ENCODE measurements around the gene ASGR2.

DNA sequence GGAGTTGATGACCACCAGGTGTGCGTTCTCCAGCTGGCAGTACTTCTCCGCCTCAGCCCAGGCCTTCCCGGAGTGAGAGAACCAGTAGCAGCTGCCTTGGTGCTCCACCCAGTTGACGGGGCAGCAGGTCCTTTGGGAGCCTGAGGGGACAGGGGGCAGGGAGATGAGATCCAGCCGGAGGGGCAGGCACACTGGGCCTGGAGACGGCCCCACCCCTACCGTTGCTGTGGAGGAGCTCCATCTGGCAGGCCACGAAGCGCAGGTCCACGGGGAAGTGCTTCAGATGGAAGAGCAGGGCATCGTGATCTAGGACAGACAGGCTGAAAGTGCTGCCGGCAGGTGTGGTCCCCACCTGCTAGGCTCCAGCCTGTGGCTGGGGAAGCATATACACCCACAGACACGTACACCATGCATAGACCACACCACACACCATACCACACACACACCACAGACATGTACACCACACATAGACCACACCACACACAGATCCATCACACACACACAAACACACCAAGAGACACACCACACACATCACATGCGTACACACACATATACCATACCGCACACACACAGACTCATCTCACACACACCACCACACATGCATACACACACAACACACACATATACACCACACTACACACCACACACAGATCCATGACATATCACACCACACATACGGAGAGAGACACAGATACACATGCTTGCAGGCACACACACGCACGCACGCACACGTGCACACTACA is 7.4 kb downstream of the ASGR2 start:
- TF ChIP-seq NR1H2 (CRISPR knock-in tag; IDR thresholded peaks at IDR 0.05) (no peak), ESRRA (CRISPR knock-in tag; IDR thresholded peaks at IDR 0.05; ENCODE audit: borderline replicate concordance) (no peak), CBFB (CRISPR knock-in tag; IDR thresholded peaks at IDR 0.05; ENCODE audit: low read depth) (no peak), CREB1 (CRISPR knock-in tag; IDR thresholded peaks at IDR 0.05) (no peak), IRF2 (CRISPR knock-in tag; IDR thresholded peaks at IDR 0.05; ENCODE audit: borderline replicate concordance, low read depth) (no peak)
- TF ChIP-seq, protein P1, sequence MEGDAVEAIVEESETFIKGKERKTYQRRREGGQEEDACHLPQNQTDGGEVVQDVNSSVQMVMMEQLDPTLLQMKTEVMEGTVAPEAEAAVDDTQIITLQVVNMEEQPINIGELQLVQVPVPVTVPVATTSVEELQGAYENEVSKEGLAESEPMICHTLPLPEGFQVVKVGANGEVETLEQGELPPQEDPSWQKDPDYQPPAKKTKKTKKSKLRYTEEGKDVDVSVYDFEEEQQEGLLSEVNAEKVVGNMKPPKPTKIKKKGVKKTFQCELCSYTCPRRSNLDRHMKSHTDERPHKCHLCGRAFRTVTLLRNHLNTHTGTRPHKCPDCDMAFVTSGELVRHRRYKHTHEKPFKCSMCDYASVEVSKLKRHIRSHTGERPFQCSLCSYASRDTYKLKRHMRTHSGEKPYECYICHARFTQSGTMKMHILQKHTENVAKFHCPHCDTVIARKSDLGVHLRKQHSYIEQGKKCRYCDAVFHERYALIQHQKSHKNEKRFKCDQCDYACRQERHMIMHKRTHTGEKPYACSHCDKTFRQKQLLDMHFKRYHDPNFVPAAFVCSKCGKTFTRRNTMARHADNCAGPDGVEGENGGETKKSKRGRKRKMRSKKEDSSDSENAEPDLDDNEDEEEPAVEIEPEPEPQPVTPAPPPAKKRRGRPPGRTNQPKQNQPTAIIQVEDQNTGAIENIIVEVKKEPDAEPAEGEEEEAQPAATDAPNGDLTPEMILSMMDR (IDR thresholded peaks at IDR 0.05), result no peak
- TF ChIP-seq, protein P2, sequence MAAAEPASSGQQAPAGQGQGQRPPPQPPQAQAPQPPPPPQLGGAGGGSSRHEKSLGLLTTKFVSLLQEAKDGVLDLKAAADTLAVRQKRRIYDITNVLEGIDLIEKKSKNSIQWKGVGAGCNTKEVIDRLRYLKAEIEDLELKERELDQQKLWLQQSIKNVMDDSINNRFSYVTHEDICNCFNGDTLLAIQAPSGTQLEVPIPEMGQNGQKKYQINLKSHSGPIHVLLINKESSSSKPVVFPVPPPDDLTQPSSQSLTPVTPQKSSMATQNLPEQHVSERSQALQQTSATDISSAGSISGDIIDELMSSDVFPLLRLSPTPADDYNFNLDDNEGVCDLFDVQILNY (CRISPR knock-in tag; IDR thresholded peaks at IDR 0.05), result no peak
- TF ChIP-seq, protein P3, sequence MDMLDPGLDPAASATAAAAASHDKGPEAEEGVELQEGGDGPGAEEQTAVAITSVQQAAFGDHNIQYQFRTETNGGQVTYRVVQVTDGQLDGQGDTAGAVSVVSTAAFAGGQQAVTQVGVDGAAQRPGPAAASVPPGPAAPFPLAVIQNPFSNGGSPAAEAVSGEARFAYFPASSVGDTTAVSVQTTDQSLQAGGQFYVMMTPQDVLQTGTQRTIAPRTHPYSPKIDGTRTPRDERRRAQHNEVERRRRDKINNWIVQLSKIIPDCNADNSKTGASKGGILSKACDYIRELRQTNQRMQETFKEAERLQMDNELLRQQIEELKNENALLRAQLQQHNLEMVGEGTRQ (CRISPR knock-in tag; IDR thresholded peaks at IDR 0.05), result no peak
- TF ChIP-seq, protein P4, sequence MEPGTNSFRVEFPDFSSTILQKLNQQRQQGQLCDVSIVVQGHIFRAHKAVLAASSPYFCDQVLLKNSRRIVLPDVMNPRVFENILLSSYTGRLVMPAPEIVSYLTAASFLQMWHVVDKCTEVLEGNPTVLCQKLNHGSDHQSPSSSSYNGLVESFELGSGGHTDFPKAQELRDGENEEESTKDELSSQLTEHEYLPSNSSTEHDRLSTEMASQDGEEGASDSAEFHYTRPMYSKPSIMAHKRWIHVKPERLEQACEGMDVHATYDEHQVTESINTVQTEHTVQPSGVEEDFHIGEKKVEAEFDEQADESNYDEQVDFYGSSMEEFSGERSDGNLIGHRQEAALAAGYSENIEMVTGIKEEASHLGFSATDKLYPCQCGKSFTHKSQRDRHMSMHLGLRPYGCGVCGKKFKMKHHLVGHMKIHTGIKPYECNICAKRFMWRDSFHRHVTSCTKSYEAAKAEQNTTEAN (CRISPR knock-in tag; IDR thresholded peaks at IDR 0.05), result no peak
- TF ChIP-seq, protein P5, sequence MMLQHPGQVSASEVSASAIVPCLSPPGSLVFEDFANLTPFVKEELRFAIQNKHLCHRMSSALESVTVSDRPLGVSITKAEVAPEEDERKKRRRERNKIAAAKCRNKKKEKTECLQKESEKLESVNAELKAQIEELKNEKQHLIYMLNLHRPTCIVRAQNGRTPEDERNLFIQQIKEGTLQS (CRISPR knock-in tag; conservative IDR thresholded peaks at IDR 0.05), result no peak
- TF ChIP-seq, protein P6, sequence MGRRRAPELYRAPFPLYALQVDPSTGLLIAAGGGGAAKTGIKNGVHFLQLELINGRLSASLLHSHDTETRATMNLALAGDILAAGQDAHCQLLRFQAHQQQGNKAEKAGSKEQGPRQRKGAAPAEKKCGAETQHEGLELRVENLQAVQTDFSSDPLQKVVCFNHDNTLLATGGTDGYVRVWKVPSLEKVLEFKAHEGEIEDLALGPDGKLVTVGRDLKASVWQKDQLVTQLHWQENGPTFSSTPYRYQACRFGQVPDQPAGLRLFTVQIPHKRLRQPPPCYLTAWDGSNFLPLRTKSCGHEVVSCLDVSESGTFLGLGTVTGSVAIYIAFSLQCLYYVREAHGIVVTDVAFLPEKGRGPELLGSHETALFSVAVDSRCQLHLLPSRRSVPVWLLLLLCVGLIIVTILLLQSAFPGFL (CRISPR knock-in tag; IDR thresholded peaks at IDR 0.05; ENCODE audit: borderline replicate concordance), result no peak

Data from WTC11 (cell line).